Epithelial cell of esophagus (primary cell): ENCODE results near the gene PHACTR1.

ENCODE experiments used
- DNase-seq: peaks from one replicate; pipeline ENCODE4 v3.0.0; 2010; ENCODE audit warnings: low read depth
- H3K4me3 ChIP-seq: 2 replicates; pipeline ENCODE4 v1.5.1; 2011; ENCODE audit warnings: mild to moderate bottlenecking, low read length, control low read depth
- CTCF ChIP-seq: IDR thresholded peaks from 2 replicates; pipeline ENCODE4 v1.5.1; 2011; ENCODE audit warnings: low read depth, mild to moderate bottlenecking, low read length, control low read depth, inconsistent platforms; ENCODE audit not compliant: insufficient read depth; ENCODE audit errors: missing control alignments

The PHACTR1 gene

GRCh38 chr6:13294499-13295069, 578.0 kb downstream of the PHACTR1 start:
- no peak for DNase-seq
- TF ChIP-seq CTCF, result no peak
- H3K4me3 ChIP-seq, result no peak overlapping the region

DNA sequence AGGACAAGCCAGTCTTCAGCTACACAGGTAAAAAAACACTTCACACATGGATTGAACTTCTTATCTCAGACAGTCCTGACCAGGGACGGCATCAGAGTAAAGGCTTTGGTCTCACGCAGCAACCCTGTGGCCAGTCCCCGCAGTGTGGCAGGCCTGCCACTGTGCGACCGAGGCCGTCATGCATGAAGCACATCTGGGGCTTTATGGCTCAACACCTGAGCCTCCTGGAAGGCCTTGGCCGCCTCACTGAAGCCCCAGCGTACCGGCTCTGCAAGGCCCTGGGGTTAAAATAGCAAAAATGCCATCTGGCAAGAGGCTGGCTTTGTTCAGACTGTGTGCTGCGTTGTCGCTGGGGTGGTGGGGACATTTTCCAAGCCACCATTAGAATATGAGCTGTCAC, 579.0 kb downstream of the PHACTR1 start:
- no peak overlapping the region for H3K4me3 ChIP-seq
- TF ChIP-seq CTCF, result no peak
- no peak for DNase-seq

DNA sequence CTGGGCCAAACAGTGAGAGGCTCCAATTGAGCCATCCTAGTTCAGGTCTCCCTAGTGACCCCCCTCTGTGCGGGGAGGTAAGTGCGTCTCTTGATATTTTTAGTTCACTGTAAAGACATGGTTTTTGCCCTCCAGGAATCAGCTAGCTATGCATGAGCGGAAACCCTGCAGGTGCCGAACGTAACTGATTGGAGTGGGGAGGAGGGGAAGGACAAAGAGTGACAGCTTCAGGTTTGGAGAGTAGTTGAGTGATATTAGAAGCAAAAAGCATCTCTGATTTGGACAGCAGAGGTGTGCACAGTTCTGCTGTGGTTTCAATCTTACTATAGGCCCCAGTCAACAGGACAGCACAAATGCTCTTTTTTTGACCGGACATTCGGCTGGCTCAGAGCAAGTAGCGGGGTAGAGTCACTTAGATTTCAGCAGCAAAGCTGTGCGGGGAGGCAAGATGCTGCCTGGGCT, 580.0 kb downstream of the PHACTR1 start:
- H3K4me3 ChIP-seq, result no peak overlapping the region
- no peak for DNase-seq

DNA sequence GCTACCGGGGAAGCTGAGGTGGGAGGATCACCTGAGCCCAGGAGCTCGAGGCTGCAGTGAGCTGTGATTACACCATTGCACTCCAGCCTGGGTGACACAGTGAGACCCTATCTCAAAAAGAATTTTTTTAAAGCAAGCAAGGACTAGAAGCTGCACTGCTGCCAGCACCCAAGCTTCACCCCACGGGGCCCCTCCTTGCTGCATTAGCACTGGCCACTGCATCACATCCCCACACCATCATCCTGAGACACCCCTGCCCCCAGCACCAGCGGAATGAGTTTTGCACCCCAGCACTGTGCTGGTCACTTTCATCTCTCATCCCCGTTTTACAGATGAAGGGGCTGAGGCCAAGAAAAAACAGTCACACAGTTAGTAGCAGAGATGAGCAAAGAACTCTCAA, 580.8 kb downstream of the PHACTR1 start:
- no peak overlapping the region for H3K4me3 ChIP-seq
- DNase-seq, result no peak
- no peak for TF ChIP-seq CTCF

More for the DNA sequence above, 580.0 kb downstream of the PHACTR1 start:
- no peak for TF ChIP-seq CTCF

- DNase-seq, result no peak
- TF ChIP-seq CTCF, result no peak
- no peak overlapping the region for H3K4me3 ChIP-seq
These were observed 581.9 kb downstream of the PHACTR1 start for GRCh38 chr6:13298446-13298845.

DNA sequence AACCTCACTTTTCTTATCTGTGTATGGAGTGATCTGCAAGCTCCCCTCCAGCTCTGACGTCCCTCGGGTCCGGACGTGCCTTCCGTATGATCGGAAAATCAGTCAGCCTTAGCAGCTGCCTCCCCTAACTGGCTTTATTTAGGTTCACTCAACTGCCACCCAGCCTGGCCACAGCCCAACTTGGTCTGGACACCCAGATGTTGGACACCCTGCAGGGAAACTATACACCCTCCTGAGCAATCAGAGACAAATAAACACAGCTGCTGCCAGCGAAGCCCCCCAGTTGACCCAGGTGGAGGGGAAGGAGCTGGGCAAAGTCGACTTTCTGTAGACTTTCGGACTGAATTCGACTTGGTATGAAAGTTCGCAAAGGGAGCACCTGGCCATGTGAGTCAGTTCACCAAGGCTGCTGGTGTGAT, 582.8 kb downstream of the PHACTR1 start:
- H3K4me3 ChIP-seq, result no peak overlapping the region
- TF ChIP-seq CTCF, result no peak
- no peak for DNase-seq

DNA sequence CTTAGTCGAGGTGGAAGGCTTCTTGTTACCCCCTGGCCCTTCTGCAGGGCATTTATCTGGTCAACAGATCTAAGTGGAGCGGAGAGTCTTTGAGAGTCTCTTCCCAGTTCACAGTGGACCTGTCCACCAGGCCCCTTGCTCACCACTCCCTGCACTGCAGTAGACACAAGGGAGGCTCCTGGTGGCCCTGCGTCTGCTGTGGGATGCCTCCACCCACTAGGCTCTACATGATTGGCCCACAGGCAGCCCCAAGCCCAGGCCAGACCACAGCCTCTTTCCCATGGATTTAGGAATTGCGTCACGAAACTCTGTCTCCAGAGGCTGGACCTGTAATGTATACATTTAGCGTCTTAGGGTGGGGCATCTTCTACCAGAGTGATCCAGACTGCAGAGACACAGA, 583.4 kb downstream of the PHACTR1 start:
- no peak for DNase-seq
- TF ChIP-seq CTCF, result no peak
- no peak overlapping the region for H3K4me3 ChIP-seq
